Activated naive CD4-positive, alpha-beta T cell treated with Interleukin-2 at 50 U/mL for 16 hours (primary cell): ENCODE measurements around the gene ZNF92.
"Not testable (repeated sequence)": the region's sequence is repeated elsewhere in the genome, so short reads cannot be mapped to it uniquely, and the experiment has no call there.

Source experiments
- DNase-seq: peaks from one replicate; pipeline ENCODE4 v3.0.0-alpha.2; 2020

Gene ZNF92

GRCh38 chr7:65373608-65374351, at the start of gene ZNF92:
Gene ZNF92 (plus strand): TSS chr7:65373855. CDS start chr7:65373998, 143 bp downstream.
- DNase-seq: peak; percentile 97

GRCh38 chr7:65325793-65326432, 47.7 kb upstream of the ZNF92 start:
- DNase-seq: no peak

- no peak for DNase-seq
Observed at GRCh38 chr7:65338346-65338745, 35.3 kb upstream of the ZNF92 start.

GRCh38 chr7:65339257-65339656, 34.4 kb upstream of the ZNF92 start:
- no peak for DNase-seq

- no peak for DNase-seq
Observed at GRCh38 chr7:65342723-65343629, 30.7 kb upstream of the ZNF92 start.

GRCh38 chr7:65344541-65344940, 29.1 kb upstream of the ZNF92 start:
- not testable (repeated sequence) for DNase-seq

GRCh38 chr7:65354263-65354662, 19.4 kb upstream of the ZNF92 start:
- DNase-seq: no peak

- DNase-seq: no peak
Observed at GRCh38 chr7:65369843-65370242, 3.8 kb upstream of the ZNF92 start.

- no peak for DNase-seq
Observed at GRCh38 chr7:65371468-65371867, 2.2 kb upstream of the ZNF92 start.

- no peak for DNase-seq
Observed at GRCh38 chr7:65379318-65379717, 5.7 kb downstream of the ZNF92 start.

GRCh38 chr7:65381742-65382141, 8.1 kb downstream of the ZNF92 start:
- DNase-seq: no peak

- no peak for DNase-seq
Observed at GRCh38 chr7:65382452-65382851, 8.8 kb downstream of the ZNF92 start.

- no peak for DNase-seq
Observed at GRCh38 chr7:65387891-65388290, 14.2 kb downstream of the ZNF92 start.

GRCh38 chr7:65390588-65390987, 16.9 kb downstream of the ZNF92 start:
- no peak for DNase-seq

GRCh38 chr7:65397730-65398142, 24.1 kb downstream of the ZNF92 start:
- DNase-seq: no peak

GRCh38 chr7:65398671-65399070, 25.0 kb downstream of the ZNF92 start:
- DNase-seq: not testable (repeated sequence)

- not testable (repeated sequence) for DNase-seq
Observed at GRCh38 chr7:65399101-65399500, 25.4 kb downstream of the ZNF92 start.

GRCh38 chr7:65404020-65404419, 30.4 kb downstream of the ZNF92 start:
- no peak for DNase-seq

- not testable (repeated sequence) for DNase-seq
Observed at GRCh38 chr7:65406706-65407105, 33.1 kb downstream of the ZNF92 start.

GRCh38 chr7:65409363-65409762, 35.7 kb downstream of the ZNF92 start:
- DNase-seq: no peak

- no peak for DNase-seq
Observed at GRCh38 chr7:65411249-65411648, 37.6 kb downstream of the ZNF92 start.

GRCh38 chr7:65422670-65423069, 49.0 kb downstream of the ZNF92 start:
- no peak for DNase-seq

GRCh38 chr7:65423286-65423685, 49.6 kb downstream of the ZNF92 start:
- DNase-seq: not testable (repeated sequence)
